Measurements from ENCODE around the gene LUC7L3.

DNA sequence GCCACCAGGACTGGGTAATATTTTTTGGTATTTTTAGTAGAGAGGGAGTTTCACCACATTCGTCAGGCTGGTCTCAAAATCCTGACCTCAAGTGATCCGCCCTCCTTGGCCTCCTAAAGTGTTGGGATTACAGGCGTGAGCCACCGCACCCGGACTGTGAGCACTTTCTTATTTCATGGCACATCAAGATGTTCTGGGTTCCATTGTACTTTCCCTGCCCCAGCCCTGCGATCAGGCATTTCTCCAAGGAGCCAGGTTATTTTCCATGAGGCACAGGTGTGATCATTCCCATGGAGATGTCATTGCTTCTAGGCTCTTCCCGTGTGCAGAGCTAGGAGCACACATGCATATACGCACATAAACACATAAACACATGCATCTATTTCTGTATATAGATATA lies 50.5 kb downstream of the LUC7L3 start:
- TF ChIP-seq, protein P1, sequence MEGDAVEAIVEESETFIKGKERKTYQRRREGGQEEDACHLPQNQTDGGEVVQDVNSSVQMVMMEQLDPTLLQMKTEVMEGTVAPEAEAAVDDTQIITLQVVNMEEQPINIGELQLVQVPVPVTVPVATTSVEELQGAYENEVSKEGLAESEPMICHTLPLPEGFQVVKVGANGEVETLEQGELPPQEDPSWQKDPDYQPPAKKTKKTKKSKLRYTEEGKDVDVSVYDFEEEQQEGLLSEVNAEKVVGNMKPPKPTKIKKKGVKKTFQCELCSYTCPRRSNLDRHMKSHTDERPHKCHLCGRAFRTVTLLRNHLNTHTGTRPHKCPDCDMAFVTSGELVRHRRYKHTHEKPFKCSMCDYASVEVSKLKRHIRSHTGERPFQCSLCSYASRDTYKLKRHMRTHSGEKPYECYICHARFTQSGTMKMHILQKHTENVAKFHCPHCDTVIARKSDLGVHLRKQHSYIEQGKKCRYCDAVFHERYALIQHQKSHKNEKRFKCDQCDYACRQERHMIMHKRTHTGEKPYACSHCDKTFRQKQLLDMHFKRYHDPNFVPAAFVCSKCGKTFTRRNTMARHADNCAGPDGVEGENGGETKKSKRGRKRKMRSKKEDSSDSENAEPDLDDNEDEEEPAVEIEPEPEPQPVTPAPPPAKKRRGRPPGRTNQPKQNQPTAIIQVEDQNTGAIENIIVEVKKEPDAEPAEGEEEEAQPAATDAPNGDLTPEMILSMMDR (IDR thresholded peaks at IDR 0.05) = no peak
- no peak for TF ChIP-seq ZFX (IDR thresholded peaks at IDR 0.05; ENCODE audit: borderline replicate concordance)
